Endodermal cell (in vitro differentiated cells): Measurements from ENCODE around the gene SPOCK1. TPM values are rescaled to one million over a fixed set of nuclear protein-coding genes. Genes with fewer than 3 reads are reported as not detected.
A peak's percentile ranks its signal among the peaks of the same experiment; 100 is the strongest.

Experiments used
- DNase-seq: peaks from one replicate; pipeline ENCODE4 v3.0.0-alpha.2; 2017
- H3K27ac ChIP-seq: 2 replicates; pipeline ENCODE4 v1.5.1; 2013; ENCODE audit warnings: mild to moderate bottlenecking, low read depth, low read length, moderate library complexity
- H3K27me3 ChIP-seq: 2 replicates; pipeline ENCODE4 v1.6.1; 2013; ENCODE audit warnings: mild to moderate bottlenecking, low read length, moderate library complexity; ENCODE audit not compliant: insufficient read depth, control insufficient read depth, poor library complexity, severe bottlenecking
- H3K36me3 ChIP-seq: 2 replicates; pipeline ENCODE4 v1.7.0; 2013; ENCODE audit warnings: mild to moderate bottlenecking, low read length, moderate library complexity; ENCODE audit not compliant: control insufficient read depth, insufficient read depth
- H3K4me1 ChIP-seq: one replicate; pipeline ENCODE4 v1.7.0; 2013; ENCODE audit warnings: low read length; ENCODE audit not compliant: control insufficient read depth, insufficient read depth
- H3K4me3 ChIP-seq: 2 replicates; pipeline ENCODE4 v1.5.1; 2013; ENCODE audit warnings: mild to moderate bottlenecking, low read length, moderate library complexity
- H3K9ac ChIP-seq: 2 replicates; pipeline ENCODE4 v1.6.1; 2013; ENCODE audit warnings: mild to moderate bottlenecking, low read length, moderate library complexity; ENCODE audit not compliant: poor library complexity, severe bottlenecking; ENCODE audit errors: extremely low read depth
- H3K9me3 ChIP-seq: 2 replicates; pipeline ENCODE4 v1.6.1; 2013; ENCODE audit warnings: mild to moderate bottlenecking, low read length, moderate library complexity; ENCODE audit not compliant: control insufficient read depth
- H3K27ac Mint-ChIP-seq: 2 replicates; pipeline ENCODE4 v1.8.0; 2020; ENCODE audit warnings: mixed read lengths
- H3K27me3 Mint-ChIP-seq: 2 replicates; pipeline ENCODE4 v1.8.0; 2021; ENCODE audit warnings: mild to moderate bottlenecking, mixed read lengths; ENCODE audit not compliant: insufficient read depth
- H3K36me3 Mint-ChIP-seq: 2 replicates; pipeline ENCODE4 v1.8.0; 2020; ENCODE audit warnings: low read depth, mixed read lengths
- H3K4me1 Mint-ChIP-seq: 2 replicates; pipeline ENCODE4 v1.8.0; 2020; ENCODE audit warnings: mixed read lengths
- H3K4me3 Mint-ChIP-seq: 2 replicates; pipeline ENCODE4 v1.8.0; 2020; ENCODE audit warnings: mild to moderate bottlenecking, moderate library complexity, mixed read lengths
- H3K9me3 Mint-ChIP-seq: 2 replicates; pipeline ENCODE4 v1.8.0; 2020; ENCODE audit warnings: mild to moderate bottlenecking, mixed read lengths
- CTCF ChIP-seq: fragments of 200-600 bp; sonication (generic); conservative IDR thresholded peaks from 2 replicates; pipeline ENCODE4 v1.5.0; 2021; ENCODE audit warnings: antibody characterized with exemption, mild to moderate bottlenecking
- WGBS, 2 experiments: methylation state at CpG; one replicate each; pipeline versions ENCODE4 v1.1.5 to v1.1.7; 2013; ENCODE audit warnings: missing lambda C conversion rate in 2 of 2, mixed read lengths in 1 of 2; ENCODE audit not compliant: insufficient coverage in 1 of 2, insufficient read length in 1 of 2; 5-methylcytosine and 5-hydroxymethylcytosine counted together
- total RNA-seq, 2 donors: library from RNA; stranded (reverse); fragmentation: NEBNext Ultra II Directional in 1 of 2; extraction: Animal tissue kit (Norgen Biotek cat#: 25700) in 1 of 2; gene quantifications; 2 replicates in 1 of 2; 3 replicates in 1 of 2; pipeline ENCODE4 v1.2.1, GENCODE V29; 2021

SPOCK1 gene
- total RNA-seq, 2 donors from 2014 or later = 25.8 to 39.8 TPM

- Mint-ChIP-seq H3K4me3 (no peak overlapping the region), H3K27ac (no peak overlapping the region), H3K27me3 (no peaks in the 10 kb centered on the region), H3K9me3 (peaks cover 4% of the 10 kb centered on the region), H3K36me3 (no peaks in the 10 kb centered on the region), H3K4me1 (peaks cover 11% of the 10 kb centered on the region)
- Histone ChIP-seq H3K4me3 (no peak overlapping the region), H3K36me3 (no peaks in the 10 kb centered on the region), H3K27ac (peak overlapping the region; percentile 35), H3K9me3 (no peaks in the 10 kb centered on the region), H3K27me3 (no peaks in the 10 kb centered on the region), H3K9ac (no peak overlapping the region), H3K4me1 (peaks cover 3% of the 10 kb centered on the region)
- TF ChIP-seq CTCF = no peak
- 78 to 89% methylated on average over 2 to 6 of the region's 6 CpGs for WGBS, 2 experiments
- no peak for DNase-seq
Observed at GRCh38 chr5:137155261-137156000, 343.7 kb downstream of the SPOCK1 start.

- 88 to 94% methylated on average over 2 to 3 of the region's 3 CpGs for WGBS, 2 experiments
- no peaks in the 10 kb centered on the region for H3K27me3 Mint-ChIP-seq
- no peak overlapping the region for H3K27ac Mint-ChIP-seq
- Histone ChIP-seq H3K27ac (no peak overlapping the region), H3K9me3 (no peaks in the 10 kb centered on the region), H3K4me1 (peaks cover 7% of the 10 kb centered on the region), H3K9ac (no peak overlapping the region), H3K36me3 (no peaks in the 10 kb centered on the region), H3K4me3 (no peak overlapping the region), H3K27me3 (no peaks in the 10 kb centered on the region)
- no peaks in the 10 kb centered on the region for H3K36me3 Mint-ChIP-seq
- no peak overlapping the region for H3K4me3 Mint-ChIP-seq
- no peak for DNase-seq
- H3K4me1 Mint-ChIP-seq = peaks cover 20% of the 10 kb centered on the region
- TF ChIP-seq CTCF = no peak
- no peaks in the 10 kb centered on the region for H3K9me3 Mint-ChIP-seq
Observed at GRCh38 chr5:137152616-137153015, 346.5 kb downstream of the SPOCK1 start.

GRCh38 chr5:137148655-137149054 is 350.5 kb downstream of the SPOCK1 start:
- no peak overlapping the region for H3K4me3 Mint-ChIP-seq
- Histone ChIP-seq H3K27me3 (no peaks in the 10 kb centered on the region), H3K27ac (no peak overlapping the region), H3K36me3 (no peaks in the 10 kb centered on the region), H3K9me3 (no peaks in the 10 kb centered on the region), H3K9ac (no peak overlapping the region), H3K4me1 (peaks cover 7% of the 10 kb centered on the region), H3K4me3 (no peak overlapping the region)
- peak overlapping the region; percentile 56 for H3K27ac Mint-ChIP-seq
- no peaks in the 10 kb centered on the region for H3K9me3 Mint-ChIP-seq
- H3K27me3 Mint-ChIP-seq = no peaks in the 10 kb centered on the region
- 79% methylated on average over 2 of the region's 2 CpGs; no CpG with 5 or more reads in 1 of the 2 experiments for WGBS, 2 experiments
- H3K4me1 Mint-ChIP-seq = peaks cover 42% of the 10 kb centered on the region
- DNase-seq = no peak
- H3K36me3 Mint-ChIP-seq = no peaks in the 10 kb centered on the region
- TF ChIP-seq CTCF = no peak
